ENCODE data around the gene MYO1E. TPM values are rescaled to one million over a fixed set of nuclear protein-coding genes. Genes with fewer than 3 reads are reported as not detected.

Gene MYO1E
- total RNA-seq, 1 experiment from 2014 or later, result 34.0 TPM

DNA sequence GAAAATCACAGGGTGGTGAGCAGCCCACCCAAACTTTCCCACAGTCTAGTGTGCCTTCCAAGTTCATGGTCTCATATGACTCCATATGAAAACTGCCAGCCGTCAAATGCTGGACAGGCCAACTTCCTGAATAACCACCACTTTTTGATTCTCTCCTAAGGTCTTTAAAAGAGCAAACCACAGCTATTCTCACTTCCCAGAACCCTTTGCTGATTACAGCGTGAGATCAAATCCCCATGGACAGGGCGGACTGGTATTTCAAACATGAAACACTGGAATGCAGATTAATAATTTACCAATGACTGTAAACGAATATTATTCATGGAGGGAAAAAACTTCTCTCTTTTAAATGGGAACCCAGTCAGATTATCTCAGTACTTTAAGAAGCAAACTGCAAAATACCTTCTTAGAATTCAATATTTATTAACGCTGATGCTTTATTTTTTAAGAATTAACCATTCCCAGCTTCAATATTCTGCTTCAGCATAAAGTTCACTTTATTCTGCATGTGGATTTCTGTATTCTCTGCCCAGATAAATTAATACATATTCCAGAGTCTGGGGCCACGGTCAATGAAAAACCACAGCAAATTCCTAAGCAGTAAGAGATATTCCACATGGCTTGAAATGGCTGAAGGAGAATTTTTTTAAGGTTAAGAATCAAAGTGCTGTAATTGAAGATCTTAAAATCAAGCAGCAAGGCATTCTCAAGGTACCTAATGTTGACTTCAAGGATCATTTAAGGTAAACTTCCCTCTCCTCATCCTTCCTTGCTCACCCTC is 42.9 kb downstream of the MYO1E start:
- Histone ChIP-seq H3K4me3 (ENCODE audit: insufficient read depth, low read depth, low read length) (no peak overlapping the region), H3K27me3 (ENCODE audit: control insufficient read depth, insufficient read depth, low read length) (no peaks in the 10 kb centered on the region), H3K36me3 (replicated peaks; ENCODE audit: control insufficient read depth, insufficient read depth, low read length) (no peaks in the 10 kb centered on the region)
- DNase-seq, result no peak

- no peaks in the 10 kb centered on the region for H3K36me3 ChIP-seq (replicated peaks; ENCODE audit: control insufficient read depth, insufficient read depth, low read length)
- DNase-seq, result no peak
- H3K27me3 ChIP-seq (ENCODE audit: control insufficient read depth, insufficient read depth, low read length), result no peaks in the 10 kb centered on the region
- H3K4me3 ChIP-seq (ENCODE audit: insufficient read depth, low read depth, low read length), result no peak overlapping the region
These were observed 43.6 kb downstream of the MYO1E start for GRCh38 chr15:59329091-59329490.

DNA sequence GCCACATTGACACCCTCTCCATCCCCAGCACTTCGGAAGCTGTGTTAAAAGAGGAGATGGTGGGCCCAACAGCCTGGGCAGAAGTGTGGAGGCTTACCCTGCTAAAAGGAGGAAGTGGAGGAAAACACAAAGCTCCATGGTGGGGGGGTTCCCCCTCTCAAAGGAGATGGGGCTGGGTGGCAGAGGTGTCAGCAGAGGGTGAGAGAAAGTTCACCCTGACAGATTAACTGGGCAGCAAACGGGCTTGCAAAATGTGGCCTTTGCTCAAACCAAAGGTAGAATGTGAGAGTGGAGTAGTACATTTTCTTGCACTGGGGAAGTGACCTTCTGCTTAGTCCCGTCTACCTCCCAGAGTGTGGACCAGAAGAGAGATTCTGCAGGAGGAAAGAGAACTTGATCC is 44.7 kb downstream of the MYO1E start:
- DNase-seq, result no peak
- no peaks in the 10 kb centered on the region for H3K27me3 ChIP-seq (ENCODE audit: control insufficient read depth, insufficient read depth, low read length)
- H3K36me3 ChIP-seq (replicated peaks; ENCODE audit: control insufficient read depth, insufficient read depth, low read length), result no peaks in the 10 kb centered on the region
- H3K4me3 ChIP-seq (ENCODE audit: insufficient read depth, low read depth, low read length), result no peak overlapping the region

GRCh38 chr15:59326856-59327255 is 45.8 kb downstream of the MYO1E start:
- no peaks in the 10 kb centered on the region for H3K36me3 ChIP-seq (replicated peaks; ENCODE audit: control insufficient read depth, insufficient read depth, low read length)
- no peaks in the 10 kb centered on the region for H3K27me3 ChIP-seq (ENCODE audit: control insufficient read depth, insufficient read depth, low read length)
- H3K4me3 ChIP-seq (ENCODE audit: insufficient read depth, low read depth, low read length), result no peak overlapping the region
- DNase-seq, result no peak

GRCh38 chr15:59322056-59322759 is 50.5 kb downstream of the MYO1E start:
- no peak overlapping the region for H3K4me3 ChIP-seq (ENCODE audit: insufficient read depth, low read depth, low read length)
- no peaks in the 10 kb centered on the region for H3K27me3 ChIP-seq (ENCODE audit: control insufficient read depth, insufficient read depth, low read length)
- no peak for DNase-seq
- no peaks in the 10 kb centered on the region for H3K36me3 ChIP-seq (replicated peaks; ENCODE audit: control insufficient read depth, insufficient read depth, low read length)

GRCh38 chr15:59321000-59321689 is 51.5 kb downstream of the MYO1E start:
- H3K4me3 ChIP-seq (ENCODE audit: insufficient read depth, low read depth, low read length), result no peak overlapping the region
- no peak for DNase-seq
- H3K36me3 ChIP-seq (replicated peaks; ENCODE audit: control insufficient read depth, insufficient read depth, low read length), result no peaks in the 10 kb centered on the region
- no peaks in the 10 kb centered on the region for H3K27me3 ChIP-seq (ENCODE audit: control insufficient read depth, insufficient read depth, low read length)

GRCh38 chr15:59317211-59317610 is 55.5 kb downstream of the MYO1E start:
- no peak overlapping the region for H3K4me3 ChIP-seq (ENCODE audit: insufficient read depth, low read depth, low read length)
- H3K27me3 ChIP-seq (ENCODE audit: control insufficient read depth, insufficient read depth, low read length), result no peaks in the 10 kb centered on the region
- DNase-seq, result no peak
- no peaks in the 10 kb centered on the region for H3K36me3 ChIP-seq (replicated peaks; ENCODE audit: control insufficient read depth, insufficient read depth, low read length)

GRCh38 chr15:59315914-59316451 is 56.7 kb downstream of the MYO1E start:
- H3K4me3 ChIP-seq (ENCODE audit: insufficient read depth, low read depth, low read length), result no peak overlapping the region
- DNase-seq, result no peak
- H3K36me3 ChIP-seq (replicated peaks; ENCODE audit: control insufficient read depth, insufficient read depth, low read length), result no peaks in the 10 kb centered on the region
- H3K27me3 ChIP-seq (ENCODE audit: control insufficient read depth, insufficient read depth, low read length), result no peaks in the 10 kb centered on the region

DNA sequence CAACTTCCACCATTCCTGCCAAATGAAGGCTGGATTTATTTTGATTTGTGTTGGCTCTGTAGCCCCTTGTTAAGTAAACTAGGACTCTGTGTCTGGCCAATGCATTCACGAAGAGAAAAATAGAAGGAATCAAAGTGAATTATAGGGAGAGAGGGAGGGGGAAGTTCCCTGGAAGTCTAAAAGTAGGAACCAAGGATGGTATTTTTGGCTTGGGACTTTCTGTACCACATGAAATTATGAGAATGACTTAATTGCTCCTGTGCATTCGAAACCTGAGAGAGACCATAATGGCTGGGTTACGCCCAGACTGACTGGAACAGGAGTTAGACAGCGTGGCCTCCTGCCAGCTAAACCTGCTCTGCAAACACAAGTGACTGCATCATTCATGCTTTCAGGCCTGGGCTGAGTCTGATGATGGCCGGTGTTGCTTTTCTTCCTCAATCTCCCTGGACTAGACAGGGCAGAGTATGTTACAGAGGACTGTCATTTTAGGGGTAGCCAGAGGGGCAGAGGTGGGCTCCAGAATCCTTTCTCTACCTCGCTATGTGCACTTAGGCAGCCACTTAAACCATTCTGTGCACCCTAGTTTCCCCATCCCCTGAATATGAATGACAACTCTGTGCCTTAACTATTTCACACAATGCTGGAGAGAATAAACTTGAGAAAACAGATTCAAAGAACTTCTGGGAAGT is 58.9 kb downstream of the MYO1E start:
- 0 out of 2 replicates have a peak, but pooled peaks cover 1% of the 10 kb centered on the region for H3K36me3 ChIP-seq (replicated peaks; ENCODE audit: control insufficient read depth, insufficient read depth, low read length)
- H3K27me3 ChIP-seq (ENCODE audit: control insufficient read depth, insufficient read depth, low read length), result no peaks in the 10 kb centered on the region
- H3K4me3 ChIP-seq (ENCODE audit: insufficient read depth, low read depth, low read length), result no peak overlapping the region
- DNase-seq, result no peak

- H3K4me3 ChIP-seq (ENCODE audit: insufficient read depth, low read depth, low read length), result no peak overlapping the region
- no peak for DNase-seq
- H3K27me3 ChIP-seq (ENCODE audit: control insufficient read depth, insufficient read depth, low read length), result no peaks in the 10 kb centered on the region
- H3K36me3 ChIP-seq (replicated peaks; ENCODE audit: control insufficient read depth, insufficient read depth, low read length), result 0 out of 2 replicates have a peak, but pooled peaks cover 1% of the 10 kb centered on the region
These were observed 60.5 kb downstream of the MYO1E start for GRCh38 chr15:59312205-59312604.

GRCh38 chr15:59311195-59311594 is 61.5 kb downstream of the MYO1E start:
- H3K36me3 ChIP-seq (replicated peaks; ENCODE audit: control insufficient read depth, insufficient read depth, low read length), result 0 out of 2 replicates have a peak, but pooled peaks cover 1% of the 10 kb centered on the region
- no peak overlapping the region for H3K4me3 ChIP-seq (ENCODE audit: insufficient read depth, low read depth, low read length)
- no peaks in the 10 kb centered on the region for H3K27me3 ChIP-seq (ENCODE audit: control insufficient read depth, insufficient read depth, low read length)
- no peak for DNase-seq

- no peak for DNase-seq
- Histone ChIP-seq H3K27me3 (ENCODE audit: control insufficient read depth, insufficient read depth, low read length) (no peaks in the 10 kb centered on the region), H3K4me3 (ENCODE audit: insufficient read depth, low read depth, low read length) (no peak overlapping the region), H3K36me3 (replicated peaks; ENCODE audit: control insufficient read depth, insufficient read depth, low read length) (0 out of 2 replicates have a peak, but pooled peaks cover 1% of the 10 kb centered on the region)
These were observed 63.3 kb downstream of the MYO1E start for GRCh38 chr15:59309405-59309804.

- Histone ChIP-seq H3K4me3 (ENCODE audit: insufficient read depth, low read depth, low read length) (no peak overlapping the region), H3K27me3 (ENCODE audit: control insufficient read depth, insufficient read depth, low read length) (no peaks in the 10 kb centered on the region), H3K36me3 (replicated peaks; ENCODE audit: control insufficient read depth, insufficient read depth, low read length) (0 out of 2 replicates have a peak, but pooled peaks cover 1% of the 10 kb centered on the region)
- no peak for DNase-seq
These were observed 65.5 kb downstream of the MYO1E start for GRCh38 chr15:59307165-59307537.

GRCh38 chr15:59306520-59307164 is 66.0 kb downstream of the MYO1E start:
- no peak for DNase-seq
- Histone ChIP-seq H3K36me3 (replicated peaks; ENCODE audit: control insufficient read depth, insufficient read depth, low read length) (0 out of 2 replicates have a peak, but pooled peaks cover 1% of the 10 kb centered on the region), H3K4me3 (ENCODE audit: insufficient read depth, low read depth, low read length) (no peak overlapping the region), H3K27me3 (ENCODE audit: control insufficient read depth, insufficient read depth, low read length) (no peaks in the 10 kb centered on the region)
